Endothelial cell (in vitro differentiated cells): Measurements from ENCODE around the gene NME7. TPM values are rescaled to one million over a fixed set of nuclear protein-coding genes. Genes with fewer than 3 reads are reported as not detected.

ENCODE experiments used
- DNase-seq: peaks from one replicate; pipeline ENCODE4 v3.0.0; 2021; ENCODE audit warnings: low spot score
- H3K27ac Mint-ChIP-seq: one replicate; pipeline ENCODE4 v1.8.0; 2021; ENCODE audit warnings: mixed read lengths, inconsistent platforms; ENCODE audit not compliant: unreplicated experiment
- H3K27me3 Mint-ChIP-seq: one replicate; pipeline ENCODE4 v1.8.0; 2021; ENCODE audit warnings: mild to moderate bottlenecking, moderate library complexity, mixed read lengths, inconsistent platforms; ENCODE audit not compliant: unreplicated experiment
- H3K36me3 Mint-ChIP-seq: one replicate; pipeline ENCODE4 v1.8.0; 2021; ENCODE audit warnings: mild to moderate bottlenecking, low read depth, mixed read lengths, inconsistent platforms; ENCODE audit not compliant: unreplicated experiment
- H3K4me1 Mint-ChIP-seq: one replicate; pipeline ENCODE4 v1.8.0; 2021; ENCODE audit warnings: mild to moderate bottlenecking, mixed read lengths, inconsistent platforms; ENCODE audit not compliant: unreplicated experiment
- H3K4me3 Mint-ChIP-seq: one replicate; pipeline ENCODE4 v1.8.0; 2021; ENCODE audit warnings: mild to moderate bottlenecking, mixed read lengths, inconsistent platforms; ENCODE audit not compliant: unreplicated experiment
- H3K9me3 Mint-ChIP-seq: one replicate; pipeline ENCODE4 v1.8.0; 2021; ENCODE audit warnings: mixed read lengths, inconsistent platforms; ENCODE audit not compliant: unreplicated experiment
- total RNA-seq: library from RNA; stranded (reverse); fragmentation: NEBNext Ultra II Directional; extraction: Animal tissue kit (Norgen Biotek cat#: 25700); gene quantifications from one replicate; pipeline ENCODE4 v1.2.1, GENCODE V29; 2021; ENCODE audit not compliant: unreplicated experiment
- TF ChIP-seq, protein P1 (sequence below): fragments of 200-600 bp; sonication (generic); IDR thresholded peaks from one replicate; pipeline ENCODE4 v1.5.0; 2021; ENCODE audit warnings: antibody characterized with exemption; ENCODE audit not compliant: unreplicated experiment

NME7 gene
- total RNA-seq, 1 donor from 2014 or later: 18.9 TPM

- Mint-ChIP-seq H3K27ac (no peak overlapping the region), H3K4me3 (no peak overlapping the region), H3K36me3 (no peaks in the 10 kb centered on the region), H3K9me3 (no peaks in the 10 kb centered on the region), H3K27me3 (no peaks in the 10 kb centered on the region), H3K4me1 (peaks cover 10% of the 10 kb centered on the region)
- TF ChIP-seq, protein P1, sequence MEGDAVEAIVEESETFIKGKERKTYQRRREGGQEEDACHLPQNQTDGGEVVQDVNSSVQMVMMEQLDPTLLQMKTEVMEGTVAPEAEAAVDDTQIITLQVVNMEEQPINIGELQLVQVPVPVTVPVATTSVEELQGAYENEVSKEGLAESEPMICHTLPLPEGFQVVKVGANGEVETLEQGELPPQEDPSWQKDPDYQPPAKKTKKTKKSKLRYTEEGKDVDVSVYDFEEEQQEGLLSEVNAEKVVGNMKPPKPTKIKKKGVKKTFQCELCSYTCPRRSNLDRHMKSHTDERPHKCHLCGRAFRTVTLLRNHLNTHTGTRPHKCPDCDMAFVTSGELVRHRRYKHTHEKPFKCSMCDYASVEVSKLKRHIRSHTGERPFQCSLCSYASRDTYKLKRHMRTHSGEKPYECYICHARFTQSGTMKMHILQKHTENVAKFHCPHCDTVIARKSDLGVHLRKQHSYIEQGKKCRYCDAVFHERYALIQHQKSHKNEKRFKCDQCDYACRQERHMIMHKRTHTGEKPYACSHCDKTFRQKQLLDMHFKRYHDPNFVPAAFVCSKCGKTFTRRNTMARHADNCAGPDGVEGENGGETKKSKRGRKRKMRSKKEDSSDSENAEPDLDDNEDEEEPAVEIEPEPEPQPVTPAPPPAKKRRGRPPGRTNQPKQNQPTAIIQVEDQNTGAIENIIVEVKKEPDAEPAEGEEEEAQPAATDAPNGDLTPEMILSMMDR: no peak
- no peak for DNase-seq
Observed at GRCh38 chr1:169250795-169251194, 116.8 kb downstream of the NME7 start.

DNA sequence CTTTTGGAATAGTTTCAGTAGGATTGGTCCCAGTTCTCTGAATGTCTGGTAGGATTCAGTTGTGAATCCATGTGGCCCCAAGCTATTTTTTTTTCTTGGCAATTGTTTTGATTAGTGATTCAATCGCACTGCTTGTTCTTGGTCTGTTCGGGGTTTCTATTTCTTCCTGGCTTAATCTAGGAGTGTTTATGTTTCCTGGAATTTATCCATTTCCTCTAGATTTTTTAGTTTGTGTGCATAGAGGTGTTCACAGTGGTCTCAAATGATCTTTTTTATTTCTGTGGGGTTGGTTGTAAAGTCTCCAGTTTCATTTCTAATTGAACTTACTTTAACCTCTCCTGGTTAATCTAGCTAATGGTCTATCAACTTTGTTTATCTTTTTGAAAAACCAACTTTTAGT is 117.6 kb downstream of the NME7 start:
- Mint-ChIP-seq H3K4me1 (peaks cover 10% of the 10 kb centered on the region), H3K27me3 (peaks cover under 1% of the 10 kb centered on the region), H3K4me3 (no peak overlapping the region), H3K9me3 (no peaks in the 10 kb centered on the region), H3K27ac (peak overlapping the region; percentile 6), H3K36me3 (no peaks in the 10 kb centered on the region)
- DNase-seq: no peak
- TF ChIP-seq, protein P1: no peak

DNA sequence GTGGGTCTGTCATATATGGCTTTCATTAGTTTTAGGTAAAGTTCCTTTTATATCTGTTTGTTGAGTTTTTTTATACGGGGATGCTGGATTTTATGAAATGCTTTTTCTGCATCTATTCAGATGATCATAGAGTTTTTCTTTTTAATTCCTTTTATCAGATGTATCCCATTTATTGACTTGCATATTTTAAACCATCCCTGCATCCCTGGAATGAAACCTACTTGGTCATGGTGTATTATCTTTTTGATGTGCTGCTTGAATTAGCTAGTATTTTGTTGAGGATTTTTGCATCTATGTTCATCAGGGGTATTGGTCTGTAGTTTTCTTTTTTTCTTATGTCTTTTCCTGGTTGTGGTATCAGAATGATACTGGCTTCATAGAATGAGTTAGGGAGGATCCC is 118.0 kb downstream of the NME7 start:
- Mint-ChIP-seq H3K4me3 (no peak overlapping the region), H3K36me3 (no peaks in the 10 kb centered on the region), H3K27me3 (peaks cover 1% of the 10 kb centered on the region), H3K9me3 (no peaks in the 10 kb centered on the region), H3K4me1 (peaks cover 10% of the 10 kb centered on the region), H3K27ac (no peak overlapping the region)
- DNase-seq: no peak
- TF ChIP-seq, protein P1: no peak

GRCh38 chr1:169245706-169246105 is 121.9 kb downstream of the NME7 start:
- no peak for DNase-seq
- peaks cover 10% of the 10 kb centered on the region for H3K4me1 Mint-ChIP-seq
- H3K9me3 Mint-ChIP-seq: no peaks in the 10 kb centered on the region
- peaks cover 1% of the 10 kb centered on the region for H3K27me3 Mint-ChIP-seq
- no peak overlapping the region for H3K27ac Mint-ChIP-seq
- TF ChIP-seq, protein P1: no peak
- no peak overlapping the region for H3K4me3 Mint-ChIP-seq
- H3K36me3 Mint-ChIP-seq: no peaks in the 10 kb centered on the region

- no peak for DNase-seq
- Mint-ChIP-seq H3K27me3 (peaks cover 1% of the 10 kb centered on the region), H3K36me3 (no peaks in the 10 kb centered on the region), H3K4me1 (no peaks in the 10 kb centered on the region), H3K4me3 (no peak overlapping the region), H3K9me3 (no peaks in the 10 kb centered on the region), H3K27ac (no peak overlapping the region)
- TF ChIP-seq, protein P1: no peak
Observed at GRCh38 chr1:169240449-169241232, 127.0 kb downstream of the NME7 start.
